DND-41 (cell line): ENCODE measurements around the gene KCND3.

Experiments used
- CTCF ChIP-seq: IDR thresholded peaks from 2 replicates; pipeline ENCODE4 v1.5.1; 2012; ENCODE audit warnings: borderline replicate concordance, low read length, moderate library complexity, mild to moderate bottlenecking; ENCODE audit not compliant: poor library complexity, severe bottlenecking; ENCODE audit errors: extremely low read depth
- EZH2 ChIP-seq: IDR thresholded peaks from 3 replicates; pipeline ENCODE4 v1.6.1; 2012; ENCODE audit warnings: borderline replicate concordance, low read depth, mild to moderate bottlenecking, moderate library complexity, low read length, inconsistent platforms; ENCODE audit not compliant: severe bottlenecking

DNA sequence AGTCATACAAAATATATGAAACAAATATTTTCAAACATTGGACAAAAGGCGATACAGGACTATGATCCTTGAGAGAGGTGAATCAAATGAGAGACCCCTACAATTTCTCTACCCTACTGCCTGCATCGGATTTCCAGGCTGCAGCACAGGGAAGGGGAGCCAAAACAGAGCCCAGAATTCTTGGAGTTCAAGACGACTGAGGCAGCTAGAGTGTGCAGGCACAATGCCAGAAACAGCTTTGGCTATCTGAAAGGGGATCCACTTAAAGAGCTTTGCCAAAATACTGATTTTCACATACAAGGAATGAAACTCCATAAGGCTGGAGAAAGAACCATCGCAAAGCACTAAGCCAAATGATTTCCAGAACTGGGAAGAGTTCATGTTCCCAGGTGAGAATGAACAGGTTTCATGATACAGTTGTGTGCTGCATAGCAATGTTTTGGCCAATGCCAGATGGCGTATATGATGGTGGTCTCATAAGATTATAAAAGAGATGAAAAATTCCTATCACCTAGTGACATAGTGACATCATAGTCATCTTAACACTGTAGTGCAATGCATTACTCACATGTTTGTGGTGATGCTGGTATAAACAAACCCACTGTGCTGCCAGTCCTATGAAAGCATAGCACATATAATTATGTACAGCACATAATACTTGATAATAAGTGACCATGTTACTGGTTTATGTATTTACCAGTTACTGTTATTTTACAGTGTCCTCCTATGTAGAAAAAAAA, 77.5 kb downstream of the KCND3 start:
- TF ChIP-seq EZH2 (no peak), CTCF (no peak)
